IgD-negative memory B cell (primary cell): ENCODE data around the gene FAAH2. TPM values are rescaled to one million over a fixed set of nuclear protein-coding genes. Genes with fewer than 3 reads are reported as not detected.
"Not testable (repeated sequence)": the region's sequence is repeated elsewhere in the genome, so short reads cannot be mapped to it uniquely, and the experiment has no call there.

ENCODE experiments used
- H3K27ac Mint-ChIP-seq, 3 donors: one replicate each; pipeline ENCODE4 v1.8.0; 2020 to 2022; ENCODE audit warnings: mild to moderate bottlenecking in 3 of 3, mixed read lengths in 3 of 3, moderate library complexity in 1 of 3
- H3K27me3 Mint-ChIP-seq: one replicate; pipeline ENCODE4 v1.8.0; 2021; ENCODE audit warnings: mixed read lengths
- H3K36me3 Mint-ChIP-seq: one replicate; pipeline ENCODE4 v1.8.0; 2020; ENCODE audit warnings: mild to moderate bottlenecking, mixed read lengths
- H3K4me1 Mint-ChIP-seq, 3 donors: one replicate each; pipeline ENCODE4 v1.8.0; 2020 to 2022; ENCODE audit warnings: mixed read lengths in 3 of 3, mild to moderate bottlenecking in 1 of 3
- H3K4me3 Mint-ChIP-seq, 4 donors: one replicate each; pipeline ENCODE4 v1.8.0; 2020 to 2022; ENCODE audit warnings: mild to moderate bottlenecking in 4 of 4, mixed read lengths in 4 of 4, moderate library complexity in 3 of 4
- H3K9me3 Mint-ChIP-seq, 3 donors: one replicate each; pipeline ENCODE4 v1.8.0; 2020 to 2021; ENCODE audit warnings: mixed read lengths in 3 of 3, mild to moderate bottlenecking in 1 of 3
- polyA plus RNA-seq: library from polyadenylated mRNA; unstranded; fragments of 300-500 nt; fragmentation: Illumina TruSeq; gene quantifications from one replicate; pipeline ENCODE4 v1.2.3, GENCODE V29; 2021

FAAH2 gene, protein sequence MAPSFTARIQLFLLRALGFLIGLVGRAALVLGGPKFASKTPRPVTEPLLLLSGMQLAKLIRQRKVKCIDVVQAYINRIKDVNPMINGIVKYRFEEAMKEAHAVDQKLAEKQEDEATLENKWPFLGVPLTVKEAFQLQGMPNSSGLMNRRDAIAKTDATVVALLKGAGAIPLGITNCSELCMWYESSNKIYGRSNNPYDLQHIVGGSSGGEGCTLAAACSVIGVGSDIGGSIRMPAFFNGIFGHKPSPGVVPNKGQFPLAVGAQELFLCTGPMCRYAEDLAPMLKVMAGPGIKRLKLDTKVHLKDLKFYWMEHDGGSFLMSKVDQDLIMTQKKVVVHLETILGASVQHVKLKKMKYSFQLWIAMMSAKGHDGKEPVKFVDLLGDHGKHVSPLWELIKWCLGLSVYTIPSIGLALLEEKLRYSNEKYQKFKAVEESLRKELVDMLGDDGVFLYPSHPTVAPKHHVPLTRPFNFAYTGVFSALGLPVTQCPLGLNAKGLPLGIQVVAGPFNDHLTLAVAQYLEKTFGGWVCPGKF
- 3.6 TPM for polyA plus RNA-seq

DNA sequence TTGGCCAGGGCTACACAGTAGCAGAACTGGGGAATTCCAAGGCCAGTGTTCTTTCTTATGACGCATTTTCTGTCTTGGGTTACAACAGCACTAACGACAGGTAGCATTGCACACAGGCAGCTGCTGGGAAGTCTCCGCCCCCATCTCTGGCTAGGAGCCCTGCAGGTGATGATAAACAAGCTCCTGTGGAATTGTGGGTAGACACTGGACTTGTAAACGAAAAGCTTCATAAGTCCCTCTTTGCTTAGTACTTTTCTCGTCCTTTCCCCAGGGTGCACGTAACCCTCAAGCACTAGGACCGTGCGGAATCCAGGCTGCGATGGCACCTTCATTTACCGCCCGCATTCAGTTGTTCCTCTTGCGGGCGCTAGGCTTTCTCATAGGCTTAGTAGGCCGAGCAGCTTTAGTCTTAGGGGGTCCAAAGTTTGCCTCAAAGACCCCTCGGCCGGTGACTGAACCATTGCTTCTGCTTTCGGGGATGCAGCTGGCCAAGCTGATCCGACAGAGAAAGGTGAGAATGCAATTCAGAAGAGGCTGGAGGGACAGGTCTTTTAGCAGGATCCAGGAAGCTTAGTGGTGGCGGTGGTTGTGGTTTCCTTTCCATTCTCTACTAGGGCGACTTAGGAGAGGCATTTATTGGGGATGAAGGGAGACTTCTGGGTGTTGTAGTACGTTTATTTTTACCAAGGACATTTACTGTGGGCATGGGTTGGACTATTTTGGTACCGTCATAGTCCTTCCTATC is at the start of gene FAAH2:
Gene FAAH2 (plus strand): TSS at position 200 of the 745 bp plus-strand sequence. CDS start 120 bp downstream, at position 320.
- Mint-ChIP-seq H3K4me1 (peaks cover 0 to 13% (median 3%) of the 10 kb centered on the region in 3 donors), H3K4me3 (peak within 1 kb of the TSS; percentile 58 to 94 (median 84)), H3K36me3 (no peaks in the 10 kb centered on the region), H3K27ac (peak within 1 kb of the TSS; percentile 59 to 93 (median 86)), H3K27me3 (peaks cover 1% of the 10 kb centered on the region), H3K9me3 (peaks cover 0 to 1% (median 0%) of the 10 kb centered on the region in 3 donors)

DNA sequence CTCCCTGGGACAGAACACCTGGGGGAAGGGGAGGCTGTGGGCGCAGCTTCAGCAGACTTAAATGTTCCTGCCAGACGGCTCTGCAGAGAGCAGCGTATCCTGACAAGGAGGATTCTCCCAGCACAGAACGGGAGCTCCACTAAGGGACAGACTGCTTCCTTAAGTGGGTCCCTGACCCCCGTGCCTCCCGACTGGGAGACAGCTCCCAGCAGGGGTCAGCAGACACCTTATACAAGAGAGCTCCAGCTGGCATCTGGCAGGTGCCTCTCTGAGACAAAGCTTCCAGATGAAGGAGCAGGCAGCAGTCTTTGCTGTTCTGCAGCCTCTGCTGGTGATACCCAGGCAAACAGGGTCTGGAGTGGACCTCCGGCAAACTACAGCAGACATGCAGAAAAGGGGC is 44.5 kb upstream of the FAAH2 start:
- no peaks in the 10 kb centered on the region for H3K4me1 Mint-ChIP-seq
- H3K9me3 Mint-ChIP-seq: peaks cover 5 to 9% (median 7%) of the 10 kb centered on the region in 3 donors
- H3K27ac Mint-ChIP-seq: no peak overlapping the region
- no peaks in the 10 kb centered on the region for H3K27me3 Mint-ChIP-seq
- H3K36me3 Mint-ChIP-seq: peaks cover 3% of the 10 kb centered on the region
- H3K4me3 Mint-ChIP-seq: no peak overlapping the region

DNA sequence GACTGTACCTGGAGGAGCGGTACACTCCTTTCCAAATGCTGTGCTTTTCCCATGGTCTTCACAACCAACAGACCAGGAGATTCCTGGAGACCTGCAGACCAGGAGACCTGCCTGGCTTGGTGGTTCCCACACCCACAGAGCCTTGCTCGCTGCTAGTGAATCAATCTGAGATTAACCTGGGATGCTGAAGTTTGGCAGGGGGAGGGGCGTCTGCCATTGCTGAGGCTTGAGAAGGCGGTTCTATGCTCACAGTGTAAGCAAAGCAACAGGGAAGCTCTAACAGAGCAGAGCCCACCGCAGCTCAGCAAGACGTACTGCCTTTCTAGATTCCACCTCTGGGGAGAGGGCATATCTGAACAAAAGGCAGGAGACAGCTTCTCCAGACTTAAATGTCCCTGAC is 34.5 kb upstream of the FAAH2 start:
- H3K9me3 Mint-ChIP-seq: peaks cover 3 to 14% (median 8%) of the 10 kb centered on the region in 3 donors
- H3K27me3 Mint-ChIP-seq: no peaks in the 10 kb centered on the region
- H3K4me1 Mint-ChIP-seq: no peaks in the 10 kb centered on the region
- no peaks in the 10 kb centered on the region for H3K36me3 Mint-ChIP-seq
- no peak overlapping the region for H3K4me3 Mint-ChIP-seq
- H3K27ac Mint-ChIP-seq: no peak overlapping the region

DNA sequence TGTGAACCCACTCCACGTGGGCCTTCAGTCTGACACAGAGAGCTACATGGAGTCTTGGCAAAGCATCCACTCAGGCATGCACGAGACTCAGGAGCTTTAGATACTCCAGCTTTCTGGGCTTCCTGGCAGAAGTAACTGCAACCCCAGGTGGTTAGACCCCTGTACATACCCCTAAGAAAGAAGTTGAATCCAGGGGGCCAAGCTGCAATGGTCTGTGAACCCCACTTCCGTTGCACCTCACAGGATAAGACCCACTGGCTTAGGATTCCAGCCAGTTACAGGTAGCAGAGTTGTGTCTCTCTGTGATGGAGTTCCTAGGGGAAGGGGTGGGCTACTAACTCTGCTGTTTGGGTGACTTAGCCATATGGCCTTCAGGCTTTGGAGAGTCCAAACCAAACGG is 21.4 kb upstream of the FAAH2 start:
- H3K9me3 Mint-ChIP-seq: peaks cover 3 to 16% (median 5%) of the 10 kb centered on the region in 3 donors
- H3K4me1 Mint-ChIP-seq: no peaks in the 10 kb centered on the region
- no peak overlapping the region for H3K4me3 Mint-ChIP-seq
- peaks cover 1% of the 10 kb centered on the region for H3K36me3 Mint-ChIP-seq
- no peaks in the 10 kb centered on the region for H3K27me3 Mint-ChIP-seq
- H3K27ac Mint-ChIP-seq: no peak overlapping the region

DNA sequence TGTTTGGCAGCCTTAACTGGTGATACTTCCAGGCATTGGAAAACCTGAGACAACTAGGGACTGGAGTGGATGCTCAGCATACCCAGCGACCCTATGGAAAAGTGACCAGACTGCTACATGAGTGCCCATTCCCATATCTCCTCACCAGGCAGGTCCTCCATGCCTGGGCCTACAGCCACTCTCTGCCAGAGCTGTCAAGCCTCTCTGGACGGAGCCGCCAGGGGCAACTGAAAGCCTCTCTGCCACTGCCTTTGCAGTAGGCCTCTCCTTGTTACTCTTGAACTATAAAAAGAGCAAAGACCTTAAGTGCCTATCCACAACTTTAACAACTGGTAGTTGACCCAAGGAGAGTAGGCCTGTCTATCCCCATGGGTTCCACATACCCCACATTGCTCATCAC is 20.2 kb upstream of the FAAH2 start:
- Mint-ChIP-seq H3K27me3 (no peaks in the 10 kb centered on the region), H3K4me3 (no peak overlapping the region), H3K4me1 (no peaks in the 10 kb centered on the region), H3K27ac (no peak overlapping the region), H3K36me3 (peaks cover 1% of the 10 kb centered on the region), H3K9me3 (peaks cover 3 to 16% (median 5%) of the 10 kb centered on the region in 3 donors)

DNA sequence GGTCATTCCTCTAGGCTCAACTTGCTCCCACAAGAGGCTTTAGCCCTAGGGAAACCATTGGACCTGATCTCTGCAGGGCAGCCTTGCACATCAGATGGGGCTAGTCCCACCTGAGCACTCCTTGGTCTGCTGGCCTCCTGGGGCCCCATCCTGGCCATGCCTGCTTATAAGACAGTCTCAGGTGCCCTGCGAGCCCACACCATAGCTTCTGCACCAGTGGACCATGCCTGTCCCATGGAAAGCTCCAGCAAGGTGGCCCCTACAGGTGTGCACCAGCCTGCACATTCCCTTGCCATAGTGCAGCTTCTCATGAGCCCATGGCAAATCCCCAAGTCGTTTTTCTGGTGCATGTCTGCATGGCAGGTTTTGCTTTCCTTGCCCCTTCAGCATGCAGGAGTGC is 19.6 kb upstream of the FAAH2 start:
- Mint-ChIP-seq H3K9me3 (peaks cover 3 to 16% (median 5%) of the 10 kb centered on the region in 3 donors), H3K4me3 (no peak overlapping the region), H3K27me3 (no peaks in the 10 kb centered on the region), H3K4me1 (no peaks in the 10 kb centered on the region), H3K27ac (no peak overlapping the region), H3K36me3 (peaks cover 1% of the 10 kb centered on the region)

DNA sequence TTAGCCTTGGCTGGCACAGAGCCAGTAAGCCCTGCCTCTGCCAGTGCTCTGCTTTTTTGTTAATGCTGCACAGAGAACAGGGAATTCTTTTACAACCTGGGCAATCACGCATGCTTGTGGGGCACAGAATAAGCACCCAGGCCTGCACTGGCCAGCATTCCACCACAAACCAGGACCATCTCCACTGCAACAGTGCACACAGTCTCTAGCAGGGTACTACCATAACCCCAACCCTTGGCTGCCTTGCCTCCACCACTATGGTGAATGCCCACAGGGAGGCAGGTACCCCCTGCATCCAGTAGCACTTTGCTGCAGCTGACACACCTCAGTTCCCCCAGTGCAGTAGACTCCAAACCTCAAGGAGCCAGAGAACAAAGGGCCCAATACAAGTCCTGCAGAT is 19.2 kb upstream of the FAAH2 start:
- Mint-ChIP-seq H3K9me3 (peaks cover 3 to 16% (median 5%) of the 10 kb centered on the region in 3 donors), H3K4me1 (no peaks in the 10 kb centered on the region), H3K36me3 (peaks cover 1% of the 10 kb centered on the region), H3K27ac (no peak overlapping the region), H3K4me3 (no peak overlapping the region), H3K27me3 (no peaks in the 10 kb centered on the region)

DNA sequence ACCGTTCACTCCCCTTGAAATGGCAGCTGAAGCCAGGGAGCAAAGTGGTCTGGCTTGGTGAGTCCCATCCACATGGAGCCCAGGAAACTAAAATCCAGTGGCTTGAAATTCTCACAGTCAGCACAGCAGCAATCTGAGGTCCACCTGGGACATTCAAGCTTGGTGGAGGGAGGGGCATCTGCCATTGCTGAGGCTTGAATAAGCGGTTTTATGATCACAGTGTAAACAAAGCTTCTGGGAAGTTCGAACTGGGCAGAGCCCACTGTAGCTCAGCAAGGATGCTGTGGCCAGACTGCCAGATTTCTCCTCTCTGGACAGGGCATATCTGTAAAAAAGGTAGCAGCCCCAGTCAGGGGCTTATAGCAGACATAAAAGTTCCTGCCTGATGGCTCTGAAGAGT is 15.5 kb upstream of the FAAH2 start:
- Mint-ChIP-seq H3K4me3 (no peak overlapping the region), H3K27me3 (no peaks in the 10 kb centered on the region), H3K36me3 (no peaks in the 10 kb centered on the region), H3K4me1 (no peaks in the 10 kb centered on the region), H3K9me3 (peaks cover 3 to 11% (median 7%) of the 10 kb centered on the region in 3 donors), H3K27ac (no peak overlapping the region)

DNA sequence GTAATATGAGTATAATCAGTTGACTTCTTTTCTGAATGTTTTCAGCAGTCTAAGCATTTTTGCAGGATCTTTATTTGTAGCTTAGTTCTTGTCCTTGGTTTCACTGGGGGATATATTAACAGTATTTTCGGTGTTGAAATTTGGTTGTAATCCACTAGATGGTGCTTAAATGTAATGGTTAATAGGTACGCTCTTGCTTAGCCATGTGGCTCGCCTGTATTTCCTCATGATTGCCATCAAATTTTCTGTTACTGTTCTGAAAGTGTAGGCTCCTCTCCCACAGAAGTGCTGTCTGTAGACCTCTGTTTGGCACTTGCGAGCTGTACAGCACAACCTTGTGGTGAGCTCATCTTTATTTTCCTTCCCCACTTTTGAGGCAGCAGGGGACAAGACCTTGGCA is 3.9 kb upstream of the FAAH2 start:
- Mint-ChIP-seq H3K27ac (no peak overlapping the region), H3K27me3 (no peaks in the 10 kb centered on the region), H3K36me3 (no peaks in the 10 kb centered on the region), H3K4me3 (no peak overlapping the region), H3K9me3 (peaks cover 0 to 4% (median 0%) of the 10 kb centered on the region in 3 donors), H3K4me1 (peaks cover 0 to 9% (median 3%) of the 10 kb centered on the region in 3 donors)

DNA sequence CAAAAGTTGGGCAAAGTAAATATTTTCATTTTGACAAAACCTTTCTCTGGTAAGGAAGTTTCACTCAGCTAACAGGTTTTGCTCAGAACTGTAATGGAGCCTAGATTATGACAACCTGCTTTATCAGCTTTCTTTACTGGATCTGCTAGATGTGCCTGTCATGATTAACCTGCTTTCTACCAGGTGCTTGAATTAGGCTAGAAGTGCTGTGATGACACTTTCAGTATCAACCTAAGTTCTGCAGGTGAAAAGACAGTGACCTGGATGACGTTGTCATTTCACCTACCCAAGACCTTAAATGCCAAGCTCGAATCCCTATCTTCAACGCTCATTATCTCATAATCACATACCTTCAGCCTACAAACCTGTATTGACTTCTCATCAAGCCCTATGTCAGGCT is 1.5 kb upstream of the FAAH2 start:
- H3K4me3 Mint-ChIP-seq: peak overlapping the region in 1 of 4 donors; percentile 14
- no peaks in the 10 kb centered on the region for H3K36me3 Mint-ChIP-seq
- peaks cover 0 to 4% (median 0%) of the 10 kb centered on the region in 3 donors for H3K9me3 Mint-ChIP-seq
- peaks cover 0 to 13% (median 3%) of the 10 kb centered on the region in 3 donors for H3K4me1 Mint-ChIP-seq
- H3K27ac Mint-ChIP-seq: peak overlapping the region in 1 of 3 donors; percentile 83
- peaks cover 1% of the 10 kb centered on the region for H3K27me3 Mint-ChIP-seq

DNA sequence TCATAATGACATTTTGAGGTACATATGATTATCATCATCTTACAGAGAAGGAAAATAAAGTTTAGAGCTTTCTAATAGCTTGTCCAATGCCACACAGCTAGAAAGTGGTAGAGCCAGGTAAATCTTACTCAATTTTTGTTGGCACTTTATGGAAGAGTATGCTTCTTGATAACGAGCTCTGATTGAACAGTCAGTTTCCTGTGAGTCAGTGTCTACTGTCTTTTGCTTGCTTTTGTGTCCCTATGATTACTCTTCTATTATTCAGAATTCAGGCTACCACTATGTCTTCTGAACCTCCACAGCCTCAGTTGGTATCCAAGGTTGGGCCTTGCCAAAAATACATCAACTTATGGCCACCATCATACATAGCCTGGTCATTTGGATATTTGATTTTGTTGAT is 2.6 kb downstream of the FAAH2 start:
- H3K4me3 Mint-ChIP-seq: no peak overlapping the region
- no peaks in the 10 kb centered on the region for H3K9me3 Mint-ChIP-seq
- peaks cover 0 to 13% (median 3%) of the 10 kb centered on the region in 3 donors for H3K4me1 Mint-ChIP-seq
- H3K27me3 Mint-ChIP-seq: peaks cover 1% of the 10 kb centered on the region
- no peak overlapping the region for H3K27ac Mint-ChIP-seq
- no peaks in the 10 kb centered on the region for H3K36me3 Mint-ChIP-seq

DNA sequence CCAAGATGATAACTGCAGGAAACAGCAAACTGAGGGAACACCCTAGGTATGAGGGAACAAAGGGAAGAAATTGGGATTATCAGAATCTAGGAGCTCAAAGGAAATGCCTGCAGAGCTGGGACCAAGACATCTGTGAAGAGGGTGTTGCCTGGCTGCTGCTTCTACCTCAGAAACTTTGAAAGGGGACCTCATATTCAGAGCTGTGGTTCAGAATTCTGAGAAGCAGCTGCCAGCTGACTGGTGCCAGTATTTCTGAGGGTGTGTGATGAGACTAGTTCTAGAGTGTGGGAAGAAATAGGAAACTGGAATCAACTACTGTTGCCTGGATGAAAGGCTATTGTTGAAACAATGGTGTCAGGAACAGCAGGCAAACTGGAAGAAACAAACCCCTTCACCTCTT is 8.5 kb downstream of the FAAH2 start:
- peaks cover 0 to 3% (median 0%) of the 10 kb centered on the region in 3 donors for H3K9me3 Mint-ChIP-seq
- peaks cover 4% of the 10 kb centered on the region for H3K36me3 Mint-ChIP-seq
- H3K27me3 Mint-ChIP-seq: no peaks in the 10 kb centered on the region
- H3K4me1 Mint-ChIP-seq: peaks cover 0 to 4% (median 0%) of the 10 kb centered on the region in 3 donors
- no peak overlapping the region for H3K4me3 Mint-ChIP-seq
- no peak overlapping the region for H3K27ac Mint-ChIP-seq

DNA sequence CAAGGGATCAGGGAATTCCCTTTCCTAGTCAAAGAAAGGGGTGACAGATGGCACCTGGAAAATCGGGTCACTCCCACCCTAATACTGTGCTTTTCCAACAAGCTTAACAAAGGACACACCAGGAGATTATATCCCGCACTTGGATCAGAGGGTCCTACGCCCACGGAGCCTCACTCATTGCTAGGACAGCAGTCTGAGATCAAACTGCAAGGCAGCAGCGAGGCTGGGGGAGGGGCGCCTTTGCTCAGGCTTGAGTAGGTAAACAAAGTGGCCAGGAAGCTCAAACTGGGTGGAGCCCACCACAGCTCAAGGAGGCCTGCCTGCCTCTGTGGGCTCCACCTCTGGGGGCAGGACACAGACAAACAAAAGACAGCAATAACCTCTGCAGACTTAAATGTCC is 9.2 kb downstream of the FAAH2 start:
- not testable (repeated sequence) for H3K4me1 Mint-ChIP-seq, H3K9me3 Mint-ChIP-seq, H3K4me3 Mint-ChIP-seq, H3K27ac Mint-ChIP-seq, H3K27me3 Mint-ChIP-seq, H3K36me3 Mint-ChIP-seq

DNA sequence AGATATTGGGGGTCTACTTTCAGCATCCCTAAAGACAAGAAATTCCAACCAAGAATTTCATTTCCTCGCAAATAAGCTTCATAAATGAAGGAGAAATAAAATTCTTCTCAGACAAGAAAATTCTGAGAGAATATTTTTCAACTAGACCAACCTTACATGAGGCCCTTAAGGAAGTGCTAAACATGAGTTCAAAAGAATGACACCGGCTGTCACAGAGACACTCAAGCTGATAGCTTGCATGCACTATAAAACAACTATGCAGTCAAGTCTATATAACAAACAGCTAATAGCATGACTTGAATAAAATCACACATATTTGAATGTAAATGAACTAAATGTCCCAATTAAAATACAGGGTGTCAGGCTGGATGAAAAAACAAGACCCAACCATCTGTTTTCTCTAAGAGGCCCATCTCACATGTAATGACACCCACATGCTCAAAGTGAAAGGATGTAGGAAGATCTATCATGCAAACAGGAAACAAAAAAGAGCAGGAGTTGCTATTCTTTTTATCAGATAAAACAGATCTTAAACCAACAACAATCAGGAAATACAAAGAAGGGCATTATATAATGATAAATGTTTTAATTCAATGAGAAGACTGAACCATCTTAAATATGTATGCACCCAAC is 27.2 kb downstream of the FAAH2 start:
- Mint-ChIP-seq H3K9me3 (peaks cover 3 to 30% (median 9%) of the 10 kb centered on the region in 3 donors), H3K27ac (no peak overlapping the region), H3K36me3 (peaks cover 2% of the 10 kb centered on the region), H3K4me1 (no peaks in the 10 kb centered on the region), H3K27me3 (peaks cover 1% of the 10 kb centered on the region), H3K4me3 (no peak overlapping the region)

DNA sequence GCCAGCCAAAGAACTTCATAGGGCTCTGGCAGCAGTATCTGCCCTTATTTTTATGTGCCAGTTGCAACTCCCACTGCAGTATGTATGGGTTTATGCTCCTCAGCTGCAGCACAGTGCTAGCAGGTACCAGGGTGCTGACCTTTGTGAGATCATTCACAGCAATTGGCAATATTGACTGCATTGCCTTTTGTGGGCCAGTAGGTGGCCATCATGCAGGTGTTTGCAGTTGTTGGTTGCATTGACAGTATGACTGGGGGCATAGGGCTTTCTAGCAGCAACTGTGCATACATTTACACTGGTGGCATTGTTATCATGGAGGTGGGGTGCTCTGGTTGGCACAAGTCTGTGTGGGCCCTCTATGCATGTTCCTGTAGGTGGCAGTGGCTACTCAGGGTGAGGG is 42.5 kb downstream of the FAAH2 start:
- Mint-ChIP-seq H3K36me3 (peaks cover 10% of the 10 kb centered on the region), H3K27ac (no peak overlapping the region), H3K27me3 (peaks cover 4% of the 10 kb centered on the region), H3K9me3 (peaks cover 0 to 8% (median 0%) of the 10 kb centered on the region in 3 donors), H3K4me1 (peaks cover 0 to 1% (median 0%) of the 10 kb centered on the region in 3 donors), H3K4me3 (no peak overlapping the region)
